ENCODE results near the gene ZNF205. TPM values are rescaled to one million over a fixed set of nuclear protein-coding genes. Genes with fewer than 3 reads are reported as not detected.

The ZNF205 gene
- total RNA-seq, 1 experiment from 2014 or later, result 18.3 TPM

GRCh38 chr16:3088450-3088849, 23.9 kb upstream of the ZNF205 start:
- no peak for DNase-seq (ENCODE audit: low read depth, low spot score)
- POLR2A ChIA-PET, result no interaction called here
- no peaks in the 10 kb centered on the region for H3K4me1 ChIP-seq (ENCODE audit: control insufficient read depth, insufficient read depth, low read length)
- intact Hi-C loops (cut with micrococcal nuclease; ENCODE audit: unreplicated experiment), result no loop called here
- TF ChIP-seq TCF7L2 (IDR thresholded peaks at IDR 0.05; ENCODE audit: low read depth, low read length), result no peak
- no peak for TF ChIP-seq REST (IDR thresholded peaks at IDR 0.05; ENCODE audit: insufficient read depth in 1 of 2, low read depth in 2 of 2, low read length in 1 of 2)
- no peak for TF ChIP-seq SIN3A (IDR thresholded peaks at IDR 0.05; ENCODE audit: borderline replicate concordance, insufficient read depth, low read depth, low read length)
- no peak for TF ChIP-seq POLR2AphosphoS5 (IDR thresholded peaks at IDR 0.05; ENCODE audit: low read depth, low read length)
- TF ChIP-seq, protein P1, sequence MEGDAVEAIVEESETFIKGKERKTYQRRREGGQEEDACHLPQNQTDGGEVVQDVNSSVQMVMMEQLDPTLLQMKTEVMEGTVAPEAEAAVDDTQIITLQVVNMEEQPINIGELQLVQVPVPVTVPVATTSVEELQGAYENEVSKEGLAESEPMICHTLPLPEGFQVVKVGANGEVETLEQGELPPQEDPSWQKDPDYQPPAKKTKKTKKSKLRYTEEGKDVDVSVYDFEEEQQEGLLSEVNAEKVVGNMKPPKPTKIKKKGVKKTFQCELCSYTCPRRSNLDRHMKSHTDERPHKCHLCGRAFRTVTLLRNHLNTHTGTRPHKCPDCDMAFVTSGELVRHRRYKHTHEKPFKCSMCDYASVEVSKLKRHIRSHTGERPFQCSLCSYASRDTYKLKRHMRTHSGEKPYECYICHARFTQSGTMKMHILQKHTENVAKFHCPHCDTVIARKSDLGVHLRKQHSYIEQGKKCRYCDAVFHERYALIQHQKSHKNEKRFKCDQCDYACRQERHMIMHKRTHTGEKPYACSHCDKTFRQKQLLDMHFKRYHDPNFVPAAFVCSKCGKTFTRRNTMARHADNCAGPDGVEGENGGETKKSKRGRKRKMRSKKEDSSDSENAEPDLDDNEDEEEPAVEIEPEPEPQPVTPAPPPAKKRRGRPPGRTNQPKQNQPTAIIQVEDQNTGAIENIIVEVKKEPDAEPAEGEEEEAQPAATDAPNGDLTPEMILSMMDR (IDR thresholded peaks at IDR 0.05), result no peak
- BruUV-seq (replicated peaks), result no TSS peak
- ATAC-seq, result no peak
- no peaks in the 10 kb centered on the region for H3K36me3 ChIP-seq (ENCODE audit: control insufficient read depth, insufficient read depth, low read length)
- no peak overlapping the region for H3K27ac ChIP-seq (ENCODE audit: low read length)
- no peaks in the 10 kb centered on the region for H3K9me3 ChIP-seq (ENCODE audit: control insufficient read depth, insufficient read depth, low read depth, low read length)
- H3K27me3 ChIP-seq (ENCODE audit: control insufficient read depth, insufficient read depth, low read length), result no peaks in the 10 kb centered on the region
- CTCF ChIA-PET, result interaction anchor here (0.6 to 0.9 kb wide), 2 partner anchors 26 to 1306 kb away, joined by 3 to 4 read pairs; partner anchors contain the start of genes NUBP2 and SPSB3
- no peak overlapping the region for H3K4me3 ChIP-seq (ENCODE audit: low read depth in 2 of 2, low read length in 2 of 2)
- in situ Hi-C loops (cut with HindIII; ENCODE audit: low pct_unique_long_range_greater_than_20kb, low sequenced_read_pairs), result no loop called here

DNA sequence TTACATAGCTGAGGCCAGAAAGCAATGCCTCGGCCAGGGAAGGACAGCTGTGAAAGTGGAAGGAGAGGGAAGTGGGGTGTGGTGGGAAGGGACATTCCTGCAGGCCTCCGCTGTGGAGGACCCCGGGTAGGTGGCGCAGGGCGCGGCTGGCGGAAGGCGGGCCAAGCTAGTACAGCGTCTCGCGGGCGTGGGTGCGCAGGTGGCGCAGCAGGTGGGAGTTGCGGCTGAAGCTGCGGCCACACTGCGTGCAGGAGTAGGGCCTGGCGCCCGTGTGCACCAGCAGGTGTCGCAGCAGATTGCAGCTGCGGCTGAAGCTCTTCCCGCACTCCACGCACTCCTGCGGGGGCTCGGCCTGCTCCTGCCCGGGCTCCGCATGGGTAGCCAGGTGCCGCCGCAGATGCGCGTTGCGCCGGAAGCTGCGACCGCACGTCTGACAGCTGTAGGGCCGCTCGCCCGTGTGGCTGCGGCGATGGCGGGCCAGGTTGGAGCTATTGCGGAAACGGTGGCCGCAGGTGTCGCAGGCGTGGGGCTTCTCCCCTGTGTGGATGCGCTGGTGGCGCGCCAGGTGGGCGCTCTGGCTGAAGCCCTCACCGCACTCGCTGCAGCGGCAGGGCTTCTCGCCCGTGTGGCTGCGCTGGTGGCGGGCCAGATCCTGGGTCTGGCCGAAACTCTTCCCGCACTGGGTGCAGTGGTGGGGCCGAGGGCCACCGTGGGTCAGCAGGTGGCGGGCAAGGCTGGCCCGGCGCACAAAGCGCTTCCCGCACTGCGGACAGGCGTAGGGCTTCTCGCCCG, 23.3 kb upstream of the ZNF205 start:
- BruUV-seq (replicated peaks), result no TSS peak
- H3K36me3 ChIP-seq (ENCODE audit: control insufficient read depth, insufficient read depth, low read length), result no peaks in the 10 kb centered on the region
- H3K4me1 ChIP-seq (ENCODE audit: control insufficient read depth, insufficient read depth, low read length), result no peaks in the 10 kb centered on the region
- TF ChIP-seq TCF7L2 (IDR thresholded peaks at IDR 0.05; ENCODE audit: low read depth, low read length) (no peak), SIN3A (IDR thresholded peaks at IDR 0.05; ENCODE audit: borderline replicate concordance, insufficient read depth, low read depth, low read length) (no peak), POLR2AphosphoS5 (IDR thresholded peaks at IDR 0.05; ENCODE audit: low read depth, low read length) (no peak), REST (IDR thresholded peaks at IDR 0.05; ENCODE audit: insufficient read depth in 1 of 2, low read depth in 2 of 2, low read length in 1 of 2) (no peak)
- TF ChIP-seq, protein P1 (IDR thresholded peaks at IDR 0.05), result no peak
- intact Hi-C loops (cut with micrococcal nuclease; ENCODE audit: unreplicated experiment), result no loop called here
- H3K27ac ChIP-seq (ENCODE audit: low read length), result no peak overlapping the region
- DNase-seq (ENCODE audit: low read depth, low spot score) (no peak), ATAC-seq (no peak)
- no peaks in the 10 kb centered on the region for H3K9me3 ChIP-seq (ENCODE audit: control insufficient read depth, insufficient read depth, low read depth, low read length)
- H3K27me3 ChIP-seq (ENCODE audit: control insufficient read depth, insufficient read depth, low read length), result no peaks in the 10 kb centered on the region
- CTCF ChIA-PET, result interaction anchor here (0.6 to 0.9 kb wide), 2 partner anchors 25 to 1307 kb away, joined by 3 to 4 read pairs; partner anchors contain the start of genes NUBP2 and SPSB3
- POLR2A ChIA-PET, result no interaction called here
- in situ Hi-C loops (cut with HindIII; ENCODE audit: low pct_unique_long_range_greater_than_20kb, low sequenced_read_pairs), result no loop called here
- no peak overlapping the region for H3K4me3 ChIP-seq (ENCODE audit: low read depth in 2 of 2, low read length in 2 of 2)
